Right ventricle myocardium superior (tissue), 1 donor: ENCODE results near the gene SLBP. TPM values are rescaled to one million over a fixed set of nuclear protein-coding genes. Genes with fewer than 3 reads are reported as not detected.
A peak's percentile ranks its signal among the peaks of the same experiment; 100 is the strongest.

Experiments
- ATAC-seq: fragments of 200-7000 bp; cut with Tn5 transposase; one replicate; pipeline ENCODE4 v1.9.1; 2020; ENCODE audit warnings: mild to moderate bottlenecking; ENCODE audit not compliant: poor library complexity
- DNase-seq: peaks from one replicate; pipeline ENCODE4 v3.0.0-alpha.2; 2020
- intact Hi-C: fragments of 100-400 bp; cut with DNase I; formaldehyde crosslinking; loops from one replicate; pipeline ENCODE4 v1.11.2; 2022
- long read RNA-seq: library from polyadenylated mRNA; unstranded; transcript quantifications from one replicate; pipeline ENCODE4 v2.0.0, GENCODE V29; 2021
- total RNA-seq: library from RNA; stranded (reverse); fragmentation: NEBNext Ultra II Directional; extraction: Animal tissue kit (Norgen Biotek cat#: 25700); gene quantifications from one replicate; pipeline ENCODE4 v1.2.1, GENCODE V29; 2021
- donor health status: DM: no; HTN: yes; CAD: no; lungs with severe emphysema.

Gene SLBP
- 12.6 TPM for total RNA-seq
- long read RNA-seq, transcript SLBP-206 (8 exons, 1,977 nt), result major isoform, 16 of 23 reads
- long read RNA-seq, partial matches to known transcripts, result 3 of 23 reads
- long read RNA-seq, other reads (novel, unspliced or antisense), result 3 of 23 reads

GRCh38 chr4:1712216-1713002 is at the start of gene SLBP:
Gene SLBP (minus strand): TSS chr4:1712319. CDS start chr4:1712188, 131 bp downstream.
- peak; percentile 93 for ATAC-seq
- intact Hi-C loops, result loop anchor here (10.0 kb wide), 1 partner anchor 368 kb away; the partner anchor contains the start of gene UVSSA

GRCh38 chr4:1761130-1761689 is 49.1 kb upstream of the SLBP start:
- no peak for ATAC-seq
- no peak for DNase-seq
- intact Hi-C loops, result no loop called here

More at GRCh38 chr4:1712216-1713002, at the start of gene SLBP:
- peak; percentile 97 for DNase-seq

- DNase-seq (no peak), ATAC-seq (no peak)
- intact Hi-C loops, result no loop called here
These were observed 48.5 kb upstream of the SLBP start for GRCh38 chr4:1760521-1761071.

GRCh38 chr4:1759818-1760223 is 47.7 kb upstream of the SLBP start:
- ATAC-seq (no peak), DNase-seq (no peak)
- intact Hi-C loops, result no loop called here

GRCh38 chr4:1759170-1759817 is 47.2 kb upstream of the SLBP start:
- intact Hi-C loops, result no loop called here
- ATAC-seq (no peak), DNase-seq (no peak)

- DNase-seq (no peak), ATAC-seq (no peak)
- intact Hi-C loops, result no loop called here
These were observed 46.4 kb upstream of the SLBP start for GRCh38 chr4:1758306-1759121.

GRCh38 chr4:1757836-1758235 is 45.7 kb upstream of the SLBP start:
- ATAC-seq (no peak), DNase-seq (no peak)
- intact Hi-C loops, result no loop called here

GRCh38 chr4:1756893-1757779 is 45.0 kb upstream of the SLBP start:
- no peak for DNase-seq
- ATAC-seq, result no peak
- intact Hi-C loops, result no loop called here

- ATAC-seq, result no peak
- DNase-seq, result no peak
- intact Hi-C loops, result no loop called here
These were observed 44.0 kb upstream of the SLBP start for GRCh38 chr4:1756079-1756478.

- intact Hi-C loops, result no loop called here
- no peak for ATAC-seq
- DNase-seq, result no peak
These were observed 43.2 kb upstream of the SLBP start for GRCh38 chr4:1755297-1755696.

GRCh38 chr4:1754336-1754735 is 42.2 kb upstream of the SLBP start:
- intact Hi-C loops, result no loop called here
- no peak for DNase-seq
- no peak for ATAC-seq

- ATAC-seq, result no peak
These were observed 41.7 kb upstream of the SLBP start for GRCh38 chr4:1753697-1754311.

GRCh38 chr4:1753294-1753696 is 41.2 kb upstream of the SLBP start:
- ATAC-seq (no peak), DNase-seq (no peak)
- intact Hi-C loops, result no loop called here

More at GRCh38 chr4:1753697-1754311, 41.7 kb upstream of the SLBP start:
- DNase-seq, result no peak
- intact Hi-C loops, result no loop called here

GRCh38 chr4:1752284-1753041 is 40.3 kb upstream of the SLBP start:
- no peak for DNase-seq
- intact Hi-C loops, result no loop called here
- ATAC-seq, result no peak

- intact Hi-C loops, result no loop called here
- ATAC-seq, result no peak
These were observed 39.8 kb upstream of the SLBP start for GRCh38 chr4:1751919-1752283.

GRCh38 chr4:1751155-1751918 is 39.2 kb upstream of the SLBP start:
- DNase-seq (no peak), ATAC-seq (no peak)
- intact Hi-C loops, result no loop called here

More at GRCh38 chr4:1751919-1752283, 39.8 kb upstream of the SLBP start:
- DNase-seq, result no peak
